Non-pigmented ciliary epithelial cell (primary cell): Measurements from ENCODE around the gene CTR9.
"Not testable (repeated sequence)": the region's sequence is repeated elsewhere in the genome, so short reads cannot be mapped to it uniquely, and the experiment has no call there.

Source experiments
- DNase-seq: peaks from one replicate; pipeline ENCODE4 v3.0.0-alpha.2; 2010; ENCODE audit warnings: low read depth

CTR9 gene

GRCh38 chr11:10822491-10822890, 71.4 kb downstream of the CTR9 start:
- DNase-seq: not testable (repeated sequence)

GRCh38 chr11:10823152-10823579, 72.1 kb downstream of the CTR9 start:
- no peak for DNase-seq

GRCh38 chr11:10824888-10825287, 73.8 kb downstream of the CTR9 start:
- no peak for DNase-seq

GRCh38 chr11:10828402-10828801, 77.4 kb downstream of the CTR9 start:
- no peak for DNase-seq

GRCh38 chr11:10829139-10829538, 78.1 kb downstream of the CTR9 start:
- DNase-seq: no peak
